SK-N-SH treated with all-trans-retinoic acid at 6 μM for 48 hours (cell line): ENCODE results near the gene MCCC2.

ENCODE experiments used
- CSDC2 ChIP-seq: fragments of 250-450 bp; sonication (Bioruptor Pico); IDR thresholded peaks from 2 replicates; pipeline ENCODE4 v1.5.0; 2020; ENCODE audit warnings: mild to moderate bottlenecking, moderate library complexity
- GLIS3 ChIP-seq: fragments of 250-450 bp; sonication (Bioruptor Pico); IDR thresholded peaks from 2 replicates; pipeline ENCODE4 v1.5.0; 2020; ENCODE audit warnings: mild to moderate bottlenecking, moderate library complexity
- ISL1 ChIP-seq: fragments of 250-450 bp; sonication (Bioruptor Pico); IDR thresholded peaks from 2 replicates; pipeline ENCODE4 v2.1.2; 2022; ENCODE audit warnings: mild to moderate bottlenecking, moderate library complexity
- OSR1 ChIP-seq: fragments of 250-450 bp; sonication (Bioruptor Pico); IDR thresholded peaks from 2 replicates; pipeline ENCODE4 v1.8.0; 2022; ENCODE audit warnings: moderate library complexity, mild to moderate bottlenecking, inconsistent platforms
- PPARA ChIP-seq: fragments of 250-450 bp; sonication (Bioruptor Pico); IDR thresholded peaks from 2 replicates; pipeline ENCODE4 v1.5.0; 2020; ENCODE audit warnings: mild to moderate bottlenecking, borderline replicate concordance
- TCF4 ChIP-seq: fragments of 250-450 bp; sonication (Bioruptor Pico); IDR thresholded peaks from 2 replicates; pipeline ENCODE4 v1.8.0; 2021; ENCODE audit warnings: mild to moderate bottlenecking, moderate library complexity, borderline replicate concordance
- TOX ChIP-seq: fragments of 250-450 bp; sonication (Bioruptor Pico); IDR thresholded peaks from 2 replicates; pipeline ENCODE4 v1.8.0; 2021; ENCODE audit warnings: mild to moderate bottlenecking, moderate library complexity, borderline replicate concordance
- ZFP3 ChIP-seq: fragments of 250-450 bp; sonication (Bioruptor Pico); IDR thresholded peaks from 2 replicates; pipeline ENCODE4 v1.5.0; 2020; ENCODE audit warnings: mild to moderate bottlenecking, moderate library complexity
- ZFP30 ChIP-seq: fragments of 450-650 bp; formaldehyde crosslinking; IDR thresholded peaks from 2 replicates; pipeline ENCODE4 v1.5.0; 2022; ENCODE audit warnings: mild to moderate bottlenecking, moderate library complexity
- ZNF565 ChIP-seq: fragments of 450-650 bp; formaldehyde crosslinking; conservative IDR thresholded peaks from 2 replicates; pipeline ENCODE4 v1.5.0; 2020; ENCODE audit warnings: low read depth, mild to moderate bottlenecking, moderate library complexity
- ZNF70 ChIP-seq: fragments of 450-650 bp; formaldehyde crosslinking; IDR thresholded peaks from 2 replicates; pipeline ENCODE4 v1.5.0; 2020; ENCODE audit warnings: mild to moderate bottlenecking, moderate library complexity
- TF ChIP-seq, protein P1 (sequence below): fragments of 250-450 bp; sonication (Bioruptor Pico); IDR thresholded peaks from 2 replicates; pipeline ENCODE4 v1.5.1; 2020; ENCODE audit warnings: low read depth, mild to moderate bottlenecking, moderate library complexity
- TF ChIP-seq, protein P2 (sequence below): fragments of 250-450 bp; sonication (Bioruptor Pico); IDR thresholded peaks from 2 replicates; pipeline ENCODE4 v1.8.0; 2021; ENCODE audit warnings: low read depth, mild to moderate bottlenecking, moderate library complexity, borderline replicate concordance
- TF ChIP-seq, protein P3 (sequence below): fragments of 250-450 bp; sonication (Bioruptor Pico); IDR thresholded peaks from 2 replicates; pipeline ENCODE4 v1.8.0; 2020; ENCODE audit warnings: mild to moderate bottlenecking, moderate library complexity, borderline replicate concordance

DNA sequence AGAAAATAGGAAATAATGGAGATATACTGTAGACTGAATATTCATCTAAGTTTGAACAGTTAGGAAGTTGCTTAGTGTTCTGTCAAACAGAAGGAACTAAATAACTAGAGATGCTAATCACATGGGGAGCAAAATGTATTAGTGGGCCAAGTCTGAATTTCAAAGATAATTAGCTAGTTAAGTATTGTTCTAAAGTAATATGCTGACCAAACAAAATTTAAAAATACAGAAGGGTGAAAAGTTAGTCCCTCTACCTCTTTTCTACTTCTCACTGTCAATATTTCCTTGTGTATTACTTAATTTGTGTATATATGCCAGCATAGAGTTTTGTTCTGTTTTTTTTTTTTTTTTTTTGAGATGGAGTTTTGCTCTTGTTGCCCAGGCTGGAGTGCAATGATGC lies 4.0 kb downstream of the MCCC2 start:
- TF ChIP-seq ZFP30 (CRISPR knock-in tag) (no peak), CSDC2 (CRISPR knock-in tag) (no peak), ISL1 (CRISPR knock-in tag) (no peak), ZFP3 (CRISPR knock-in tag) (no peak), ZNF565 (no peak), TOX (CRISPR knock-in tag) (no peak), TCF4 (CRISPR knock-in tag) (no peak), PPARA (no peak), OSR1 (CRISPR knock-in tag) (no peak), ZNF70 (no peak), GLIS3 (no peak)
- TF ChIP-seq, protein P1, sequence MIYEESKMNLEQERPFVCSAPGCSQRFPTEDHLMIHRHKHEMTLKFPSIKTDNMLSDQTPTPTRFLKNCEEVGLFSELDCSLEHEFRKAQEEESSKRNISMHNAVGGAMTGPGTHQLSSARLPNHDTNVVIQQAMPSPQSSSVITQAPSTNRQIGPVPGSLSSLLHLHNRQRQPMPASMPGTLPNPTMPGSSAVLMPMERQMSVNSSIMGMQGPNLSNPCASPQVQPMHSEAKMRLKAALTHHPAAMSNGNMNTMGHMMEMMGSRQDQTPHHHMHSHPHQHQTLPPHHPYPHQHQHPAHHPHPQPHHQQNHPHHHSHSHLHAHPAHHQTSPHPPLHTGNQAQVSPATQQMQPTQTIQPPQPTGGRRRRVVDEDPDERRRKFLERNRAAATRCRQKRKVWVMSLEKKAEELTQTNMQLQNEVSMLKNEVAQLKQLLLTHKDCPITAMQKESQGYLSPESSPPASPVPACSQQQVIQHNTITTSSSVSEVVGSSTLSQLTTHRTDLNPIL (CRISPR knock-in tag): no peak
- TF ChIP-seq, protein P2, sequence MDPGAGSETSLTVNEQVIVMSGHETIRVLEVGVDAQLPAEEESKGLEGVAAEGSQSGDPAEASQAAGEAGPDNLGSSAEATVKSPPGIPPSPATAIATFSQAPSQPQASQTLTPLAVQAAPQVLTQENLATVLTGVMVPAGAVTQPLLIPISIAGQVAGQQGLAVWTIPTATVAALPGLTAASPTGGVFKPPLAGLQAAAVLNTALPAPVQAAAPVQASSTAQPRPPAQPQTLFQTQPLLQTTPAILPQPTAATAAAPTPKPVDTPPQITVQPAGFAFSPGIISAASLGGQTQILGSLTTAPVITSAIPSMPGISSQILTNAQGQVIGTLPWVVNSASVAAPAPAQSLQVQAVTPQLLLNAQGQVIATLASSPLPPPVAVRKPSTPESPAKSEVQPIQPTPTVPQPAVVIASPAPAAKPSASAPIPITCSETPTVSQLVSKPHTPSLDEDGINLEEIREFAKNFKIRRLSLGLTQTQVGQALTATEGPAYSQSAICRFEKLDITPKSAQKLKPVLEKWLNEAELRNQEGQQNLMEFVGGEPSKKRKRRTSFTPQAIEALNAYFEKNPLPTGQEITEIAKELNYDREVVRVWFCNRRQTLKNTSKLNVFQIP: no peak
- TF ChIP-seq, protein P3, sequence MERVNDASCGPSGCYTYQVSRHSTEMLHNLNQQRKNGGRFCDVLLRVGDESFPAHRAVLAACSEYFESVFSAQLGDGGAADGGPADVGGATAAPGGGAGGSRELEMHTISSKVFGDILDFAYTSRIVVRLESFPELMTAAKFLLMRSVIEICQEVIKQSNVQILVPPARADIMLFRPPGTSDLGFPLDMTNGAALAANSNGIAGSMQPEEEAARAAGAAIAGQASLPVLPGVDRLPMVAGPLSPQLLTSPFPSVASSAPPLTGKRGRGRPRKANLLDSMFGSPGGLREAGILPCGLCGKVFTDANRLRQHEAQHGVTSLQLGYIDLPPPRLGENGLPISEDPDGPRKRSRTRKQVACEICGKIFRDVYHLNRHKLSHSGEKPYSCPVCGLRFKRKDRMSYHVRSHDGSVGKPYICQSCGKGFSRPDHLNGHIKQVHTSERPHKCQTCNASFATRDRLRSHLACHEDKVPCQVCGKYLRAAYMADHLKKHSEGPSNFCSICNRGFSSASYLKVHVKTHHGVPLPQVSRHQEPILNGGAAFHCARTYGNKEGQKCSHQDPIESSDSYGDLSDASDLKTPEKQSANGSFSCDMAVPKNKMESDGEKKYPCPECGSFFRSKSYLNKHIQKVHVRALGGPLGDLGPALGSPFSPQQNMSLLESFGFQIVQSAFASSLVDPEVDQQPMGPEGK (CRISPR knock-in tag): no peak
